K562 (cell line): ENCODE results near the gene CD55. TPM values are rescaled to one million over a fixed set of nuclear protein-coding genes. Genes with fewer than 3 reads are reported as not detected.

Experiments used
- BRD9 ChIP-seq: fragments of 450-650 bp; IDR thresholded peaks from 2 replicates; pipeline ENCODE4 v1.6.1; 2018; ENCODE audit warnings: low read depth; ENCODE audit not compliant: partially characterized antibody
- ELK3 ChIP-seq: fragments of 450-650 bp; formaldehyde crosslinking; IDR thresholded peaks from 2 replicates; pipeline ENCODE4 v1.4.0; 2020; ENCODE audit warnings: mild to moderate bottlenecking
- FIP1L1 ChIP-seq: fragments of 200-400 bp; formaldehyde crosslinking; IDR thresholded peaks from 2 replicates; pipeline ENCODE4 v1.6.1; 2018; ENCODE audit warnings: mild to moderate bottlenecking, low read depth, low read length; ENCODE audit not compliant: poor library complexity, severe bottlenecking
- HDGF ChIP-seq: fragments of 450-650 bp; IDR thresholded peaks from 2 replicates; pipeline ENCODE4 v1.6.1; 2016
- SMARCA5 ChIP-seq: fragments of 450-650 bp; IDR thresholded peaks from 2 replicates; pipeline ENCODE4 v1.6.1; 2016
- STAT5B ChIP-seq: fragments of 250-450 bp; sonication (Bioruptor Pico); IDR thresholded peaks from 2 replicates; pipeline ENCODE4 v1.8.0; 2021; ENCODE audit warnings: mild to moderate bottlenecking, inconsistent platforms
- TCF3 ChIP-seq: sonication (generic); formaldehyde crosslinking; IDR thresholded peaks from 2 replicates; pipeline ENCODE4 v1.4.0; 2020; ENCODE audit warnings: mild to moderate bottlenecking, missing genetic modification reagents
- TCF7L2 ChIP-seq: fragments of 150-350 bp; IDR thresholded peaks from 2 replicates; pipeline ENCODE4 v1.6.1; 2016; ENCODE audit warnings: low read depth, mild to moderate bottlenecking, low read length, moderate library complexity
- TEAD4 ChIP-seq, 2 experiments: sonication (generic) in 1 of 2; formaldehyde crosslinking in 1 of 2; IDR thresholded peaks; 2 replicates each; pipeline versions ENCODE4 v1.6.1 to v1.8.0; 2012 to 2022; ENCODE audit warnings: borderline replicate concordance in 1 of 2, inconsistent platforms in 1 of 2, low read length in 1 of 2, mild to moderate bottlenecking in 1 of 2, missing genetic modification reagents in 1 of 2
- TRIM24 ChIP-seq, 2 experiments: fragments of 450-650 bp; IDR thresholded peaks; 2 replicates each; pipeline ENCODE4 v1.6.1; 2016
- ZNF140 ChIP-seq: fragments of 250-450 bp; sonication (Bioruptor Pico); IDR thresholded peaks from 2 replicates; pipeline ENCODE4 v1.8.0; 2021; ENCODE audit warnings: moderate library complexity, mild to moderate bottlenecking, inconsistent platforms
- ZNF445 ChIP-seq: fragments of 250-450 bp; sonication (Bioruptor Pico); IDR thresholded peaks from 2 replicates; pipeline ENCODE4 v1.4.0; 2020; ENCODE audit warnings: low read depth, mild to moderate bottlenecking, moderate library complexity
- ZNF780A ChIP-seq: fragments of 250-450 bp; sonication (Bioruptor Pico); IDR thresholded peaks from 2 replicates; pipeline ENCODE4 v1.5.0; 2021; ENCODE audit warnings: mild to moderate bottlenecking
- polyA plus RNA-seq, 8 experiments: library from polyadenylated mRNA; depleted of rRNA in 4 of 8; stranded (reverse) in 5 of 8; unstranded in 3 of 8; fragments of >200 nt; fragmentation: Nextera tagmentation in 2 of 8; fragmentation: Illumina TruSeq in 1 of 8; extraction: Ambion mirVana in 2 of 8; extraction: Trizol in 1 of 8; gene quantifications; 2 replicates each; pipeline versions ENCODE4 v1.2.1 to v1.2.3, GENCODE V29; 2011 to 2014; ENCODE audit warnings: inconsistent platforms in 1 of 8, missing spikeins in 1 of 8
- total RNA-seq, 7 experiments: library from RNA; depleted of rRNA in 6 of 7; stranded (reverse); fragments of >200 nt in 6 of 7; fragmentation: Illumina TruSeq in 2 of 7; extraction: Trizol in 2 of 7; gene quantifications; 2 replicates each; pipeline versions ENCODE4 v1.2.1 to v1.2.3, GENCODE V29; 2011 to 2021; ENCODE audit warnings: low replicate concordance in 1 of 7
- TF ChIP-seq, protein P1 (sequence below): sonication (generic); formaldehyde crosslinking; IDR thresholded peaks from 2 replicates; pipeline ENCODE4 v1.8.0; 2022; ENCODE audit warnings: mild to moderate bottlenecking, missing genetic modification reagents
- TF ChIP-seq, protein P2 (sequence below), 2 experiments: fragments of 450-650 bp; formaldehyde crosslinking in 1 of 2; IDR thresholded peaks; 2 replicates each; pipeline versions ENCODE4 v1.4.0 to v1.6.1; 2014 to 2020; ENCODE audit warnings: mild to moderate bottlenecking in 2 of 2, borderline replicate concordance in 1 of 2, low read depth in 1 of 2

Gene CD55
- total and polyA plus RNA-seq, 9 of the 15 experiments (the other 6 are each of a cell fraction or from before 2014, with no cell fraction given), result 17.7 to 150 (median 97.0) TPM

DNA sequence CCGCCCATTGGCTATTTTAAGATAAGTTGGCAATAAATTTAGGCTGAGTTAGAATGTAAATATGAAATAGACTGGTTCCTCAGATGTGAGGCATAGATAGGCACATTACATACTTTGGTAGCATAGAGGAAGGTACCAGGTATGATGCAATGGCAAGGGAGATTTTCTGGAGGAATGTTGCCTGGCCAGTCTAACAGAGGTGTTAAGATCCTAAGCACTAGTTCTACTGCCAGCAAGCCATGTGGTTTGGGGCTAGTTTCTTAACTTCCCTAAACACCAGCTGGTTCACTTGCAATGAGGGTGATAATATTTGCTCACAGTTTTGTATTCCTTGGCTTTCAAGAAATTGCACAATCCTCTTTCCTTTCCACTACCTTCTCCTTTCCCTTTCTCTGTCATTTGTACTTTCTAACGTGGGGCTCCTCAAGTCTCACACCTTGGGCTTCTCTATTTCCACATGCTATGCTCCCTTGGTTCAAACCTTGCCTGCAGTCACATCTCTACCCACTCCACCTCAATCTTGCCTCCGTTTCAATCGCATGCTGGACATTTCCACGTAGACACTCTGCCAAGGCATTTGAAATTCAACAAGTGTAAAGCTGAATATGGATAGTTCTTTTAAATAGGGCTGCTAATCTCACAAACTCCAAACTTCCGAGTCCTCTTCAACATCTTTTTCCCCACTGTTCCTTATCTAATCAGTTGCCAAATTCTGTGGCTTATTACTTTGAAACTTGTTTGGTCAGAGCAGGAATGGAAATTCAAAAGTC, 4.7 kb upstream of the CD55 start (continued):
- TF ChIP-seq, protein P1, sequence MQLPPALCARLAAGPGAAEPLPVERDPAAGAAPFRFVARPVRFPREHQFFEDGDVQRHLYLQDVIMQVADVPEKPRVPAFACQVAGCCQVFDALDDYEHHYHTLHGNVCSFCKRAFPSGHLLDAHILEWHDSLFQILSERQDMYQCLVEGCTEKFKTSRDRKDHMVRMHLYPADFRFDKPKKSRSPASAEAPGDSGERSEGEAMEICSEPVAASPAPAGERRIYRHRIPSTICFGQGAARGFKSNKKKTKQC (CRISPR knock-in tag), result no peak
- TF ChIP-seq ZNF780A (CRISPR knock-in tag) (no peak), SMARCA5 (peak; percentile 81; the same call in 1 of the 2 replicates), HDGF (peak; percentile 88; the same call in 1 of the 2 replicates), ZNF445 (CRISPR knock-in tag) (no peak), BRD9 (peak; percentile 72), TRIM24 (IDR thresholded peaks at IDR 0.05) (peak; percentile 17 to 44; a peak in 1 of 4 replicates), FIP1L1 (no peak), ELK3 (CRISPR knock-in tag) (0 out of 2 replicates have a peak, but pooled peaks have one; percentile 72), TCF7L2 (0 out of 2 replicates have a peak, but pooled peaks have one; percentile 25), STAT5B (CRISPR knock-in tag) (no peak), TEAD4 (IDR thresholded peaks at IDR 0.05; ENCODE audit: low read length) (peak; percentile 78), TEAD4 (CRISPR knock-in tag; IDR thresholded peaks at IDR 0.05; ENCODE audit: borderline replicate concordance) (no peak), TCF3 (CRISPR knock-in tag) (peak; percentile 62; the same call in 1 of the 2 replicates), ZNF140 (CRISPR knock-in tag) (no peak)
- TF ChIP-seq, protein P2, sequence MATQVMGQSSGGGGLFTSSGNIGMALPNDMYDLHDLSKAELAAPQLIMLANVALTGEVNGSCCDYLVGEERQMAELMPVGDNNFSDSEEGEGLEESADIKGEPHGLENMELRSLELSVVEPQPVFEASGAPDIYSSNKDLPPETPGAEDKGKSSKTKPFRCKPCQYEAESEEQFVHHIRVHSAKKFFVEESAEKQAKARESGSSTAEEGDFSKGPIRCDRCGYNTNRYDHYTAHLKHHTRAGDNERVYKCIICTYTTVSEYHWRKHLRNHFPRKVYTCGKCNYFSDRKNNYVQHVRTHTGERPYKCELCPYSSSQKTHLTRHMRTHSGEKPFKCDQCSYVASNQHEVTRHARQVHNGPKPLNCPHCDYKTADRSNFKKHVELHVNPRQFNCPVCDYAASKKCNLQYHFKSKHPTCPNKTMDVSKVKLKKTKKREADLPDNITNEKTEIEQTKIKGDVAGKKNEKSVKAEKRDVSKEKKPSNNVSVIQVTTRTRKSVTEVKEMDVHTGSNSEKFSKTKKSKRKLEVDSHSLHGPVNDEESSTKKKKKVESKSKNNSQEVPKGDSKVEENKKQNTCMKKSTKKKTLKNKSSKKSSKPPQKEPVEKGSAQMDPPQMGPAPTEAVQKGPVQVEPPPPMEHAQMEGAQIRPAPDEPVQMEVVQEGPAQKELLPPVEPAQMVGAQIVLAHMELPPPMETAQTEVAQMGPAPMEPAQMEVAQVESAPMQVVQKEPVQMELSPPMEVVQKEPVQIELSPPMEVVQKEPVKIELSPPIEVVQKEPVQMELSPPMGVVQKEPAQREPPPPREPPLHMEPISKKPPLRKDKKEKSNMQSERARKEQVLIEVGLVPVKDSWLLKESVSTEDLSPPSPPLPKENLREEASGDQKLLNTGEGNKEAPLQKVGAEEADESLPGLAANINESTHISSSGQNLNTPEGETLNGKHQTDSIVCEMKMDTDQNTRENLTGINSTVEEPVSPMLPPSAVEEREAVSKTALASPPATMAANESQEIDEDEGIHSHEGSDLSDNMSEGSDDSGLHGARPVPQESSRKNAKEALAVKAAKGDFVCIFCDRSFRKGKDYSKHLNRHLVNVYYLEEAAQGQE (IDR thresholded peaks at IDR 0.05; ENCODE audit: borderline replicate concordance), result no peak
- TF ChIP-seq, protein P2 (CRISPR knock-in tag; IDR thresholded peaks at IDR 0.05; ENCODE audit: low read depth), result peak; percentile 30; the same call in 1 of the 2 replicates
